MM.1S (cell line): ENCODE data around the gene ZNF483.
"Not testable (repeated sequence)": the region's sequence is repeated elsewhere in the genome, so short reads cannot be mapped to it uniquely, and the experiment has no call there.

Experiments used
- DNase-seq: peaks from one replicate; pipeline ENCODE4 v3.0.0-alpha.2; 2015
- H2AFZ ChIP-seq: fragments of 300-600 bp; sonication (generic); 2 replicates; pipeline ENCODE4 v1.6.0; 2016; ENCODE audit warnings: antibody characterized with exemption, low read length
- H3F3A ChIP-seq: fragments of 300-600 bp; sonication (generic); 2 replicates; pipeline ENCODE4 v1.6.1; 2016; ENCODE audit warnings: mild to moderate bottlenecking, antibody characterized with exemption, low read length, moderate library complexity, mixed read lengths; ENCODE audit not compliant: insufficient read depth
- H3K27ac ChIP-seq: fragments of 300-600 bp; sonication (generic); 2 replicates; pipeline ENCODE4 v1.5.1; 2016; ENCODE audit warnings: mild to moderate bottlenecking, low read length
- H3K27me3 ChIP-seq: fragments of 300-600 bp; sonication (generic); replicated peaks from 2 replicates; pipeline ENCODE4 v1.6.0; 2016; ENCODE audit warnings: low read length; ENCODE audit not compliant: insufficient read depth
- H3K36me3 ChIP-seq: fragments of 300-600 bp; sonication (generic); replicated peaks from 2 replicates; pipeline ENCODE4 v1.6.1; 2016; ENCODE audit warnings: mild to moderate bottlenecking, low read length, mixed read lengths; ENCODE audit not compliant: insufficient read depth
- H3K4me1 ChIP-seq: fragments of 300-600 bp; sonication (generic); 2 replicates; pipeline ENCODE4 v1.6.1; 2016; ENCODE audit warnings: low read length, mixed read lengths
- H3K4me2 ChIP-seq: fragments of 300-600 bp; sonication (generic); 2 replicates; pipeline ENCODE4 v1.6.0; 2016; ENCODE audit warnings: low read depth, low read length
- H3K4me3 ChIP-seq: fragments of 300-600 bp; sonication (generic); 2 replicates; pipeline ENCODE4 v1.5.1; 2016; ENCODE audit warnings: low read length, mixed read lengths
- H3K79me2 ChIP-seq: fragments of 300-600 bp; sonication (generic); 2 replicates; pipeline ENCODE4 v1.6.1; 2016; ENCODE audit warnings: mixed run types, low read length, mixed read lengths
- H3K9ac ChIP-seq: fragments of 300-600 bp; sonication (generic); 2 replicates; pipeline ENCODE4 v1.6.1; 2016; ENCODE audit warnings: low read length, mixed read lengths
- H3K9me2 ChIP-seq: fragments of 300-600 bp; sonication (generic); replicated peaks from 2 replicates; pipeline ENCODE4 v1.6.1; 2016; ENCODE audit warnings: mild to moderate bottlenecking, low read length, mixed read lengths; ENCODE audit not compliant: insufficient read depth
- H3K9me3 ChIP-seq: fragments of 300-600 bp; sonication (generic); replicated peaks from 2 replicates; pipeline ENCODE4 v1.6.1; 2016; ENCODE audit warnings: mild to moderate bottlenecking, low read length, mixed read lengths; ENCODE audit not compliant: insufficient read depth
- H4K20me1 ChIP-seq: fragments of 300-600 bp; sonication (generic); 2 replicates; pipeline ENCODE4 v1.6.1; 2016; ENCODE audit warnings: mild to moderate bottlenecking, low read length, moderate library complexity, mixed read lengths; ENCODE audit not compliant: insufficient read depth
- EZH2 ChIP-seq: fragments of 300-600 bp; sonication (generic); optimal IDR thresholded peaks from 2 replicates; pipeline ENCODE3; 2017; ENCODE audit warnings: low read depth, mild to moderate bottlenecking, antibody characterized with exemption, low read length, mixed read lengths
- EZH2phosphoT487 ChIP-seq: fragments of 300-600 bp; sonication (generic); IDR thresholded peaks from 2 replicates; pipeline ENCODE4 v1.6.1; 2018; ENCODE audit warnings: antibody characterized with exemption, low read length
- TF ChIP-seq, protein P1 (sequence below): fragments of 300-600 bp; sonication (generic); IDR thresholded peaks from 2 replicates; pipeline ENCODE4 v1.5.1; 2016; ENCODE audit warnings: antibody characterized with exemption, low read length, mixed read lengths

The ZNF483 gene

DNA sequence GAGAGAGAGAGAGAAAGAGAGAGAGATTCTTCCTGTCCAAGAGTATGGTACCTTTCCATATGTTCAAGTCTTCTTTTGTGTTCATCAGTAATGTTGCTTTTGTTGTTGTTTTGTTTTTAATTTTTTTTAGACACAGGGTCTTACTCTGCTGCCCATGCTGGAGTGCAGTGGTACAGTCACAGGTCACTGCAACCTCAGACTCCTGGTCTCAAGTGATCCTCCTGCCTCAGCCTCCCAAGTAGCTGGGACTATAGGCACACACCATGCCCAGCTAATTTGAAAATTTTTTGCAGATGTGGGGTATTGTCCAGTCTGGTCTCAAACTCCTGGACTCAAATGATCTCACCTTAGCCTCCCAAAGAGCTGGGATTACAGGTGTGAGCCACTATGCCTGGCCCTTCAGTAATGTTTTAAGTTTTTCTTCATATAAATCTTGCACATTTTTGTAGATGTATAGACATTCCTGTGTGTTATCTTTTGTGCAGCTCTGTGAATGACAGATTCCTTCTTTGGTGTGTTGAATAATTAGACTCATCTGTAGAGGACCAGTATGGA is 36.3 kb downstream of the ZNF483 start:
- TF ChIP-seq EZH2phosphoT487 (no peak), EZH2 (no peak)
- TF ChIP-seq, protein P1, sequence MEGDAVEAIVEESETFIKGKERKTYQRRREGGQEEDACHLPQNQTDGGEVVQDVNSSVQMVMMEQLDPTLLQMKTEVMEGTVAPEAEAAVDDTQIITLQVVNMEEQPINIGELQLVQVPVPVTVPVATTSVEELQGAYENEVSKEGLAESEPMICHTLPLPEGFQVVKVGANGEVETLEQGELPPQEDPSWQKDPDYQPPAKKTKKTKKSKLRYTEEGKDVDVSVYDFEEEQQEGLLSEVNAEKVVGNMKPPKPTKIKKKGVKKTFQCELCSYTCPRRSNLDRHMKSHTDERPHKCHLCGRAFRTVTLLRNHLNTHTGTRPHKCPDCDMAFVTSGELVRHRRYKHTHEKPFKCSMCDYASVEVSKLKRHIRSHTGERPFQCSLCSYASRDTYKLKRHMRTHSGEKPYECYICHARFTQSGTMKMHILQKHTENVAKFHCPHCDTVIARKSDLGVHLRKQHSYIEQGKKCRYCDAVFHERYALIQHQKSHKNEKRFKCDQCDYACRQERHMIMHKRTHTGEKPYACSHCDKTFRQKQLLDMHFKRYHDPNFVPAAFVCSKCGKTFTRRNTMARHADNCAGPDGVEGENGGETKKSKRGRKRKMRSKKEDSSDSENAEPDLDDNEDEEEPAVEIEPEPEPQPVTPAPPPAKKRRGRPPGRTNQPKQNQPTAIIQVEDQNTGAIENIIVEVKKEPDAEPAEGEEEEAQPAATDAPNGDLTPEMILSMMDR, result no peak
- H3F3A ChIP-seq, result no peaks in the 10 kb centered on the region
- H3K27ac ChIP-seq, result no peak overlapping the region
- no peaks in the 10 kb centered on the region for H3K9me2 ChIP-seq
- H3K27me3 ChIP-seq, result no peaks in the 10 kb centered on the region
- no peaks in the 10 kb centered on the region for H3K4me1 ChIP-seq
- no peak for DNase-seq
- no peaks in the 10 kb centered on the region for H3K36me3 ChIP-seq
- no peaks in the 10 kb centered on the region for H3K9me3 ChIP-seq
- no peak overlapping the region for H3K9ac ChIP-seq
- no peak overlapping the region for H3K4me3 ChIP-seq
- H2AFZ ChIP-seq, result no peak overlapping the region
- H4K20me1 ChIP-seq, result no peaks in the 10 kb centered on the region
- no peaks in the 10 kb centered on the region for H3K79me2 ChIP-seq
- H3K4me2 ChIP-seq, result no peak overlapping the region

DNA sequence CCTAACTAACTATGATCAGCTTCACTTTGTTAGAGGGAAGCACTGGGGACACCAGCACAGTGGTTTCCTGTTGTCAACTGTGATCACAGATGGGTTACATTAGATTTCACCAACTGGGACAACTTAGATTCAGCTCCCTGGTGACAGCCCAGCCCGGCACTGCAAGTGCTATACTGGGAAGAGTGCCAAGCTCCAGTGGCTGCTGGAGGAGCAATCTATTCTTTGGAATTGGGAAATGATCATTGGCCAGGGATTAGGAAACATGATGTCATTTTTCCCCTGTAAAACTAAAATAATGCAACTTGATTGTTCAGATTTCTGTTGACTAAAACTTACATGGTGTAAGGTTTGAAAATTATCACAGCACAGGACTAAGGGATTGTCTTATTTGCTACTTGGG is 41.3 kb downstream of the ZNF483 start:
- no peak for TF ChIP-seq EZH2
- TF ChIP-seq EZH2phosphoT487, result no peak
- TF ChIP-seq, protein P1, result no peak
- Histone ChIP-seq H3K4me3 (no peak overlapping the region), H4K20me1 (no peaks in the 10 kb centered on the region), H3K4me1 (no peaks in the 10 kb centered on the region), H3K9ac (no peak overlapping the region), H2AFZ (no peak overlapping the region), H3K27ac (no peak overlapping the region), H3K36me3 (no peaks in the 10 kb centered on the region), H3K4me2 (no peak overlapping the region), H3F3A (no peaks in the 10 kb centered on the region), H3K9me3 (no peaks in the 10 kb centered on the region), H3K9me2 (no peaks in the 10 kb centered on the region), H3K27me3 (no peaks in the 10 kb centered on the region), H3K79me2 (no peaks in the 10 kb centered on the region)
- DNase-seq, result no peak

DNA sequence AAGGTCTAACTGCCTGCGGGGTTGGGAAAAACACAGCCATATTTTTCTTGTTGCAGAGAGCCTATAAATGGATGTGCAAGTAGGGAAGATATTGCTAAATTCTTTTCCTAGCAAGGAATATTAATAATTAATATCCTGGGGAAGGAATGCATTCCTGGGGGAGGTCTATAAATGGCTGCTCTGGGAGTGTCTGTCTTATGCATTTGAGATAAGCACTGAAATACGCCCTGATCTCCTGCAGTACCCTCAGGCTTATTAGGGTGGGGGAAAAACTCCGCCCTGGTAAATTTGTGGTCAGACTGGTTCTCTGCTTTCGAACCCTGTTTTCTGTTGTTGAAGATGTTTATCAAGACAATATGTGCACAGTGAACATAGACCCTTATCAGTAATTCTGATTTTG is 43.1 kb downstream of the ZNF483 start:
- H3K36me3 ChIP-seq, H3K9ac ChIP-seq, H3K4me2 ChIP-seq, H3F3A ChIP-seq, H3K9me3 ChIP-seq, H3K27ac ChIP-seq, H3K9me2 ChIP-seq, H3K79me2 ChIP-seq, H3K27me3 ChIP-seq, H2AFZ ChIP-seq, H3K4me3 ChIP-seq, H4K20me1 ChIP-seq, DNase-seq, H3K4me1 ChIP-seq: not testable (repeated sequence)

DNA sequence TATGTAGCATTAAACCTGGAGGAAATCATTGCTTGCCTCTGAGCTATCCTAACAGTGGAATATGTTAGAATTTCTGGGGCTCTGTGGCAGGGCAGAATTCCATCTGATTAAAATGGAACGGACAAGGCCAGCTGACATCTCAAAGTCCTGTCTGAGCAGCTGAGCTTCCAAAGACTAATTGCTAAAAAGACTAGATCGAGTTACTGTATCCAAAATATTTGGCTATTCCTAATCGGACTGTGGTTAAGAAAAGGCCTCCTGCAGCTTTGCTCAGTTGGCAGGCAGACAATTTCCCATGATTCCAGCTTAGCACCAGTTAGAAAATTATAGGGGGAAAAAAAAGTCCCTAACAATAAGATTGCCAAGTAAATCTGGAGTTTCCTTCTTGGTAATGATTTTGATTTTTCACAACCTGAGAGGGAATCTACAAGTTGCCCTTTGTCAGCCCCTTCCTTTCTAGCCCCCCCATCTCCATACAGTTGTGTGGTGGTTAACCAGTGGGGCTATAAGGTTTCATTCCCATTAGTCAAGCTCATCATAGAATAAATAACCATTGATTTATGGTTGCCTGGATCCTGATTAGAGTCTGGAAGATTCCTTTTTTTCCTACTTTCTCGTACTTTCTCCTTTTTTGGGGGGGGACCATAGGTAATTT is 48.1 kb downstream of the ZNF483 start:
- Histone ChIP-seq H3K36me3 (no peaks in the 10 kb centered on the region), H3K79me2 (no peaks in the 10 kb centered on the region), H3K9me3 (no peaks in the 10 kb centered on the region), H2AFZ (no peak overlapping the region), H3K9me2 (no peaks in the 10 kb centered on the region), H3K27me3 (no peaks in the 10 kb centered on the region), H3F3A (no peaks in the 10 kb centered on the region), H3K9ac (no peak overlapping the region), H3K27ac (no peak overlapping the region), H4K20me1 (no peaks in the 10 kb centered on the region), H3K4me1 (no peaks in the 10 kb centered on the region), H3K4me3 (no peak overlapping the region), H3K4me2 (no peak overlapping the region)
- DNase-seq, result no peak
- TF ChIP-seq EZH2phosphoT487 (no peak), EZH2 (no peak)
- TF ChIP-seq, protein P1, result no peak
